Neural crest cell (in vitro differentiated cells): Measurements from ENCODE around the gene CAPZB. TPM values are rescaled to one million over a fixed set of nuclear protein-coding genes. Genes with fewer than 3 reads are reported as not detected.

ENCODE experiments used
- DNase-seq: peaks from one replicate; pipeline ENCODE4 v3.0.0; 2021; ENCODE audit warnings: low read depth, mixed read lengths, low spot score
- H3K27ac Mint-ChIP-seq: one replicate; pipeline ENCODE4 v1.8.0; 2021; ENCODE audit warnings: mild to moderate bottlenecking, mixed read lengths; ENCODE audit not compliant: unreplicated experiment
- H3K27me3 Mint-ChIP-seq: 2 replicates; pipeline ENCODE4 v1.8.0; 2021; ENCODE audit warnings: low read depth, mild to moderate bottlenecking, mixed read lengths
- H3K36me3 Mint-ChIP-seq: 2 replicates; pipeline ENCODE4 v1.8.0; 2021; ENCODE audit warnings: low read depth, mild to moderate bottlenecking, mixed read lengths
- H3K4me1 Mint-ChIP-seq: 2 replicates; pipeline ENCODE4 v1.8.0; 2021; ENCODE audit warnings: mixed read lengths
- H3K4me3 Mint-ChIP-seq: one replicate; pipeline ENCODE4 v1.8.0; 2021; ENCODE audit warnings: mild to moderate bottlenecking, mixed read lengths
- H3K9me3 Mint-ChIP-seq: 2 replicates; pipeline ENCODE4 v1.8.0; 2021; ENCODE audit warnings: mixed read lengths
- total RNA-seq: library from RNA; stranded (reverse); gene quantifications from 2 replicates; pipeline ENCODE4 v1.2.1, GENCODE V29; 2021
- TF ChIP-seq, protein P1 (sequence below): fragments of 200-600 bp; sonication (generic); conservative IDR thresholded peaks from 2 replicates; pipeline ENCODE4 v1.5.0; 2021; ENCODE audit warnings: antibody characterized with exemption, mild to moderate bottlenecking

The CAPZB gene
- total RNA-seq, 1 donor from 2014 or later = 256 TPM

- Mint-ChIP-seq H3K27me3 (peaks cover 15% of the 10 kb centered on the region), H3K36me3 (no peaks in the 10 kb centered on the region), H3K9me3 (peaks cover 3% of the 10 kb centered on the region), H3K4me1 (no peaks in the 10 kb centered on the region), H3K4me3 (no peak overlapping the region), H3K27ac (peak overlapping the region; percentile 16)
- DNase-seq = no peak
- TF ChIP-seq, protein P1, sequence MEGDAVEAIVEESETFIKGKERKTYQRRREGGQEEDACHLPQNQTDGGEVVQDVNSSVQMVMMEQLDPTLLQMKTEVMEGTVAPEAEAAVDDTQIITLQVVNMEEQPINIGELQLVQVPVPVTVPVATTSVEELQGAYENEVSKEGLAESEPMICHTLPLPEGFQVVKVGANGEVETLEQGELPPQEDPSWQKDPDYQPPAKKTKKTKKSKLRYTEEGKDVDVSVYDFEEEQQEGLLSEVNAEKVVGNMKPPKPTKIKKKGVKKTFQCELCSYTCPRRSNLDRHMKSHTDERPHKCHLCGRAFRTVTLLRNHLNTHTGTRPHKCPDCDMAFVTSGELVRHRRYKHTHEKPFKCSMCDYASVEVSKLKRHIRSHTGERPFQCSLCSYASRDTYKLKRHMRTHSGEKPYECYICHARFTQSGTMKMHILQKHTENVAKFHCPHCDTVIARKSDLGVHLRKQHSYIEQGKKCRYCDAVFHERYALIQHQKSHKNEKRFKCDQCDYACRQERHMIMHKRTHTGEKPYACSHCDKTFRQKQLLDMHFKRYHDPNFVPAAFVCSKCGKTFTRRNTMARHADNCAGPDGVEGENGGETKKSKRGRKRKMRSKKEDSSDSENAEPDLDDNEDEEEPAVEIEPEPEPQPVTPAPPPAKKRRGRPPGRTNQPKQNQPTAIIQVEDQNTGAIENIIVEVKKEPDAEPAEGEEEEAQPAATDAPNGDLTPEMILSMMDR = no peak
These were observed 10.6 kb upstream of the CAPZB start for GRCh38 chr1:19495799-19496526.

- TF ChIP-seq, protein P1 = no peak
- Mint-ChIP-seq H3K9me3 (peaks cover 3% of the 10 kb centered on the region), H3K27me3 (peaks cover 15% of the 10 kb centered on the region), H3K4me1 (no peaks in the 10 kb centered on the region), H3K27ac (peak overlapping the region; percentile 16), H3K4me3 (no peak overlapping the region), H3K36me3 (no peaks in the 10 kb centered on the region)
- no peak for DNase-seq
These were observed 9.8 kb upstream of the CAPZB start for GRCh38 chr1:19495000-19495656.

GRCh38 chr1:19493547-19493946 is 8.2 kb upstream of the CAPZB start:
- H3K4me1 Mint-ChIP-seq = no peaks in the 10 kb centered on the region
- no peaks in the 10 kb centered on the region for H3K9me3 Mint-ChIP-seq
- H3K27me3 Mint-ChIP-seq = peaks cover 12% of the 10 kb centered on the region
- no peak for DNase-seq
- no peak overlapping the region for H3K4me3 Mint-ChIP-seq
- H3K36me3 Mint-ChIP-seq = no peaks in the 10 kb centered on the region
- no peak overlapping the region for H3K27ac Mint-ChIP-seq
- TF ChIP-seq, protein P1 = no peak

- H3K27ac Mint-ChIP-seq = no peak overlapping the region
These were observed 4.7 kb upstream of the CAPZB start for GRCh38 chr1:19489996-19490395.

DNA sequence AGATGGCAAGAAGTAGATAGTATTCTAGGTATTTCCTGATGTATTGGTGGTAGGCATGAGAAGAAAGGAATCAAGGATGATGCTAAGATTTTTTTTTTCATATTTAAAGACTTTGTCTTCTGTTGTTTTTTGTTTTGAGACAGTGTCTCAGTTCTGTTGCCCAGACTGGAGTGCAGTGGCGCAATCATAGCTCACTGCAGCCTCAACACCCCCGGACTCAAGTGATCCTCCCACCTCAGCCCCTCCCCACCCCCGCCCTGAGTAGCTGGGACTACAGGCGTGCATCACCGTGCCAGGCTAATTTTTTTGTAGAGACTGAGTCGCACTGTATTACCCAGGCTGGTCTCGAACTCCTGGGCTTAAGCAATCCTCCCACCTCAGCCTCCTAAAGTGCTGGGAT is 2.8 kb upstream of the CAPZB start:
- Mint-ChIP-seq H3K27ac (no peak overlapping the region), H3K27me3 (peaks cover 12% of the 10 kb centered on the region), H3K36me3 (no peaks in the 10 kb centered on the region), H3K9me3 (no peaks in the 10 kb centered on the region), H3K4me3 (no peak overlapping the region), H3K4me1 (peaks cover 25% of the 10 kb centered on the region)
- DNase-seq = no peak
- TF ChIP-seq, protein P1 = no peak

More at GRCh38 chr1:19489996-19490395, 4.7 kb upstream of the CAPZB start:
- no peak for DNase-seq
- peaks cover 14% of the 10 kb centered on the region for H3K4me1 Mint-ChIP-seq
- TF ChIP-seq, protein P1 = no peak
- H3K36me3 Mint-ChIP-seq = no peaks in the 10 kb centered on the region
- H3K4me3 Mint-ChIP-seq = no peak overlapping the region
- peaks cover 12% of the 10 kb centered on the region for H3K27me3 Mint-ChIP-seq
- no peaks in the 10 kb centered on the region for H3K9me3 Mint-ChIP-seq
